Calu3 (cell line): ENCODE measurements around the gene PTPN13. TPM values are rescaled to one million over a fixed set of nuclear protein-coding genes. Genes with fewer than 3 reads are reported as not detected.

Experiments used
- BruUV-seq: library from RNA; stranded (reverse); fragments of 400-500 nt; replicated peaks from 2 replicates; lab custom pipeline; 2021; lab: Mats Ljungman, UMichigan
- CTCF ChIA-PET: fragments of 300-600 bp; sonication (Branson Sonifier 250); formaldehyde crosslinking; loops from one replicate; lab custom pipeline; 2022; ENCODE audit warnings: antibody characterized with exemption; lab: Charles Lee
- DNase-seq: peaks from one replicate; pipeline ENCODE4 v3.0.0; 2022
- H3K27ac Mint-ChIP-seq: one replicate; pipeline ENCODE4 v1.8.0; 2022; ENCODE audit warnings: mixed read lengths; ENCODE audit not compliant: unreplicated experiment
- H3K27me3 Mint-ChIP-seq: one replicate; pipeline ENCODE4 v1.8.0; 2022; ENCODE audit warnings: mixed read lengths; ENCODE audit not compliant: unreplicated experiment
- H3K36me3 Mint-ChIP-seq: one replicate; pipeline ENCODE4 v1.8.0; 2022; ENCODE audit warnings: mild to moderate bottlenecking, moderate library complexity, mixed read lengths; ENCODE audit not compliant: insufficient read depth, unreplicated experiment
- H3K4me1 Mint-ChIP-seq: one replicate; pipeline ENCODE4 v1.8.0; 2022; ENCODE audit warnings: mild to moderate bottlenecking, low read depth, mixed read lengths; ENCODE audit not compliant: unreplicated experiment
- H3K4me3 Mint-ChIP-seq: one replicate; pipeline ENCODE4 v1.8.0; 2022; ENCODE audit warnings: mild to moderate bottlenecking, low read depth, moderate library complexity, mixed read lengths; ENCODE audit not compliant: unreplicated experiment
- H3K9me3 Mint-ChIP-seq: one replicate; pipeline ENCODE4 v1.8.0; 2022; ENCODE audit warnings: low read depth, mixed read lengths; ENCODE audit not compliant: unreplicated experiment
- intact Hi-C: fragments of 100-400 bp; cut with micrococcal nuclease; formaldehyde crosslinking; loops from one replicate; pipeline ENCODE4 v1.10.0; 2022; ENCODE audit not compliant: unreplicated experiment
- total RNA-seq: library from RNA; stranded (reverse); gene quantifications from 2 replicates; pipeline ENCODE4 v1.2.3, GENCODE V29; 2022
- TF ChIP-seq, protein P1 (sequence below): fragments of 200-600 bp; IDR thresholded peaks from one replicate; pipeline ENCODE4 v1.8.0; 2022; ENCODE audit warnings: antibody characterized with exemption; ENCODE audit not compliant: unreplicated experiment

Gene PTPN13
- total RNA-seq, 1 experiment from 2014 or later = 23.3 TPM

DNA sequence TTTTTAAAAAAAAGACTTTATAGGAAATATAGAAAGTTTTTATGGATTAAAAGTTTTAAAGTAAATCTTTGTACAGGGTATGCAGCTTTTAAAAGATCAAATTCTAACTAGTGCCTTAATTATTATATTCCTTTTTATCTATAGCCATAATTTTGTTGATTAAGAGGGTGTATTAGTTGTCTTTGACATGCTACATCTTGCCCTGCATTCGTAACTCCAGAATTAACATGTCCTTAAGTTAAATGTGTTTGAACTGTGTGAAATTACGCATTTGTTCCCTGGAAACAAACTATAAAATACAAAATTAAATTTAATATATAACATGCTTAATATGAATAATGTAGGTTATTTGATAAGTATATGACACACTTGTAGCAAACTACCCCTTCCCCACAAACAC, 66.3 kb downstream of the PTPN13 start:
- Mint-ChIP-seq H3K27me3 (no peaks in the 10 kb centered on the region), H3K36me3 (no peaks in the 10 kb centered on the region), H3K4me3 (no peak overlapping the region), H3K4me1 (peaks cover 9% of the 10 kb centered on the region), H3K27ac (no peak overlapping the region), H3K9me3 (peaks cover 2% of the 10 kb centered on the region)
- TF ChIP-seq, protein P1, sequence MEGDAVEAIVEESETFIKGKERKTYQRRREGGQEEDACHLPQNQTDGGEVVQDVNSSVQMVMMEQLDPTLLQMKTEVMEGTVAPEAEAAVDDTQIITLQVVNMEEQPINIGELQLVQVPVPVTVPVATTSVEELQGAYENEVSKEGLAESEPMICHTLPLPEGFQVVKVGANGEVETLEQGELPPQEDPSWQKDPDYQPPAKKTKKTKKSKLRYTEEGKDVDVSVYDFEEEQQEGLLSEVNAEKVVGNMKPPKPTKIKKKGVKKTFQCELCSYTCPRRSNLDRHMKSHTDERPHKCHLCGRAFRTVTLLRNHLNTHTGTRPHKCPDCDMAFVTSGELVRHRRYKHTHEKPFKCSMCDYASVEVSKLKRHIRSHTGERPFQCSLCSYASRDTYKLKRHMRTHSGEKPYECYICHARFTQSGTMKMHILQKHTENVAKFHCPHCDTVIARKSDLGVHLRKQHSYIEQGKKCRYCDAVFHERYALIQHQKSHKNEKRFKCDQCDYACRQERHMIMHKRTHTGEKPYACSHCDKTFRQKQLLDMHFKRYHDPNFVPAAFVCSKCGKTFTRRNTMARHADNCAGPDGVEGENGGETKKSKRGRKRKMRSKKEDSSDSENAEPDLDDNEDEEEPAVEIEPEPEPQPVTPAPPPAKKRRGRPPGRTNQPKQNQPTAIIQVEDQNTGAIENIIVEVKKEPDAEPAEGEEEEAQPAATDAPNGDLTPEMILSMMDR = no peak
- intact Hi-C loops = no loop called here
- no peak for DNase-seq
- BruUV-seq = no TSS peak
- CTCF ChIA-PET = no interaction called here

DNA sequence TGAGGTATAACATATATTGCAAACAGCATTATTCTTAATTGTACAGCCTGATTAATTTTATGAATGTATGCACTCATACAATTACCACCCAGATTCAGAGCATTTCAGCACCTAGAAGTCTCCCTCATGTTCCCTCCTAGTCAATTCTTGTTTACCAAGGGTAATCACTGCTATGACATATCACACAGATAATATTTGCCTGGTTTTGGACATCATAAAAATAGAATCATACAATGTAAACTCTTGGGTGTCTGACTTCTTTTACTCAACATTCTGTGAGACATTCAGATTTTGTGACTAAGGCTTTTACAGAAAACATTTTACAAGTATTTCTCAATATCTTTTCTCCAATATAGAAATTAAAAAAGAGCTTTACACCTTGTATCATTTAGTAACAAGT, 66.9 kb downstream of the PTPN13 start:
- TF ChIP-seq, protein P1 = no peak
- Mint-ChIP-seq H3K36me3 (no peaks in the 10 kb centered on the region), H3K27me3 (no peaks in the 10 kb centered on the region), H3K4me3 (no peak overlapping the region), H3K9me3 (no peaks in the 10 kb centered on the region), H3K4me1 (peaks cover 9% of the 10 kb centered on the region), H3K27ac (no peak overlapping the region)
- CTCF ChIA-PET = no interaction called here
- no peak for DNase-seq
- intact Hi-C loops = no loop called here
- BruUV-seq = no TSS peak

DNA sequence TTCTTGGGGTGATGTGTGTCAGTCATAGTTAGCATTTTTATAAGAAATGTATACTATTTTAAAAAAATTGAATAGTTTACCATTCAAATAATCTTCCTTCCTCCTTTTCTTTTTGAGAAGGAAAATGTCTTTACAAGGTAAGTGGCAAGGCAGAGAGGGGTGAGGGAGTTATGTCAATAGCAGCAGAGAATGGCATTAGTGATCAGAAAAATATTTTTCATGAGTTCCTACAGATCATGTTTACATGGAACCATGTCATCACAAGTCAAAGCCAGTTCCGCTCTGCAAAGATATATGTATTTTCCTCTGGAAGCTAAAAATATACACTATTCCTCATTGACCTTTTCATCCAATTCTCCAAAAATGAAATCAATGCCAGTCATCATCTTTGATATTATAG, 67.3 kb downstream of the PTPN13 start:
- CTCF ChIA-PET = interaction anchor here (0.6 kb wide), 1 partner anchor 290 kb away, joined by 3 read pairs; no protein-coding TSS in a partner anchor
- no peak for DNase-seq
- Mint-ChIP-seq H3K36me3 (no peaks in the 10 kb centered on the region), H3K4me3 (no peak overlapping the region), H3K27me3 (no peaks in the 10 kb centered on the region), H3K27ac (no peak overlapping the region), H3K9me3 (no peaks in the 10 kb centered on the region), H3K4me1 (peaks cover 9% of the 10 kb centered on the region)
- intact Hi-C loops = no loop called here
- TF ChIP-seq, protein P1 = no peak
- BruUV-seq = no TSS peak

DNA sequence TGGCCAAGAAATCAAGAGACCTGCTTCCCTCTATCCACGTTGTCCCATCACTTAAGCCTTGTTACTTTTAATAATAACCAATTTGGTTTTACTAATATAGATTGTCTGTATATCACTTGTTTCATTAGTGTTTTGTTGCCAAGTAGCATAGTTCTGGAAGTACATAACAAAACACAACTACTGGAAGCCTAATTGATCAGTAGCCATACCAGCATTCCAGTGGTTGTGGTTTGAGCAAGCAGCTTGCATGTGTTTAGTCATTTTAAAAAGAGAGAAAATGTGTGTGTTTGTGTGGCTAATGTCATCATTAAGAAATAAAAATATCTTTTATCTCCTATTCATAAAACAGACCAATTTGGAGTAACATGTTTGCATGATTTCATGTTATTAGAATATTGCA, 70.8 kb downstream of the PTPN13 start:
- CTCF ChIA-PET = no interaction called here
- Mint-ChIP-seq H3K4me1 (peaks cover 15% of the 10 kb centered on the region), H3K36me3 (no peaks in the 10 kb centered on the region), H3K4me3 (no peak overlapping the region), H3K27me3 (no peaks in the 10 kb centered on the region), H3K27ac (no peak overlapping the region), H3K9me3 (no peaks in the 10 kb centered on the region)
- BruUV-seq = no TSS peak
- no peak for DNase-seq
- TF ChIP-seq, protein P1 = no peak
- intact Hi-C loops = no loop called here
